Chondrocyte (in vitro differentiated cells): Measurements from ENCODE around the gene DIPK1B. TPM values are rescaled to one million over a fixed set of nuclear protein-coding genes. Genes with fewer than 3 reads are reported as not detected.
A peak's percentile ranks its signal among the peaks of the same experiment; 100 is the strongest.

Source experiments
- DNase-seq: peaks from one replicate; pipeline ENCODE4 v3.0.0; 2021; ENCODE audit warnings: mixed read lengths, low spot score
- H3K27ac Mint-ChIP-seq: one replicate; pipeline ENCODE4 v1.8.0; 2021; ENCODE audit warnings: mild to moderate bottlenecking, moderate library complexity, mixed read lengths; ENCODE audit not compliant: unreplicated experiment
- H3K27me3 Mint-ChIP-seq: 2 replicates; pipeline ENCODE4 v1.8.0; 2021; ENCODE audit warnings: low read depth, mixed read lengths
- H3K36me3 Mint-ChIP-seq: 2 replicates; pipeline ENCODE4 v1.8.0; 2021; ENCODE audit warnings: low read depth, mixed read lengths
- H3K4me1 Mint-ChIP-seq: 2 replicates; pipeline ENCODE4 v1.8.0; 2021; ENCODE audit warnings: low read depth, mild to moderate bottlenecking, mixed read lengths
- H3K4me3 Mint-ChIP-seq: one replicate; pipeline ENCODE4 v1.8.0; 2021; ENCODE audit warnings: mild to moderate bottlenecking, moderate library complexity, mixed read lengths; ENCODE audit not compliant: unreplicated experiment
- H3K9me3 Mint-ChIP-seq: 2 replicates; pipeline ENCODE4 v1.8.0; 2021; ENCODE audit warnings: low read depth, mixed read lengths
- CTCF ChIP-seq: fragments of 200-600 bp; sonication (generic); IDR thresholded peaks from 2 replicates; pipeline ENCODE4 v1.5.0; 2021; ENCODE audit warnings: antibody characterized with exemption, mild to moderate bottlenecking, moderate library complexity
- total RNA-seq: library from RNA; stranded (reverse); gene quantifications from 3 replicates; pipeline ENCODE4 v1.2.1, GENCODE V29; 2021

Gene DIPK1B
- total RNA-seq, 1 donor from 2014 or later = 9.2 TPM

- DNase-seq = no peak
- Mint-ChIP-seq H3K27me3 (no peaks in the 10 kb centered on the region), H3K4me1 (peaks cover 7% of the 10 kb centered on the region), H3K27ac (no peak overlapping the region), H3K9me3 (no peaks in the 10 kb centered on the region), H3K4me3 (no peak overlapping the region), H3K36me3 (no peaks in the 10 kb centered on the region)
- no peak for TF ChIP-seq CTCF
Observed at GRCh38 chr9:136683755-136684154, 28.6 kb upstream of the DIPK1B start.

- Mint-ChIP-seq H3K4me3 (no peak overlapping the region), H3K9me3 (no peaks in the 10 kb centered on the region), H3K27me3 (no peaks in the 10 kb centered on the region), H3K27ac (no peak overlapping the region), H3K36me3 (no peaks in the 10 kb centered on the region), H3K4me1 (peaks cover 7% of the 10 kb centered on the region)
- DNase-seq = no peak
- TF ChIP-seq CTCF = no peak
Observed at GRCh38 chr9:136684339-136684738, 28.0 kb upstream of the DIPK1B start.

GRCh38 chr9:136684799-136685198 lies 27.6 kb upstream of the DIPK1B start:
- peaks cover 7% of the 10 kb centered on the region for H3K4me1 Mint-ChIP-seq
- TF ChIP-seq CTCF = no peak
- H3K36me3 Mint-ChIP-seq = no peaks in the 10 kb centered on the region
- no peak overlapping the region for H3K4me3 Mint-ChIP-seq
- H3K27me3 Mint-ChIP-seq = no peaks in the 10 kb centered on the region
- H3K27ac Mint-ChIP-seq = no peak overlapping the region
- no peak for DNase-seq
- no peaks in the 10 kb centered on the region for H3K9me3 Mint-ChIP-seq

GRCh38 chr9:136685216-136685615 lies 27.2 kb upstream of the DIPK1B start:
- peaks cover 7% of the 10 kb centered on the region for H3K4me1 Mint-ChIP-seq
- H3K4me3 Mint-ChIP-seq = no peak overlapping the region
- H3K27ac Mint-ChIP-seq = no peak overlapping the region
- no peaks in the 10 kb centered on the region for H3K9me3 Mint-ChIP-seq
- no peaks in the 10 kb centered on the region for H3K36me3 Mint-ChIP-seq
- H3K27me3 Mint-ChIP-seq = no peaks in the 10 kb centered on the region
- DNase-seq = no peak
- TF ChIP-seq CTCF = no peak

- no peak for TF ChIP-seq CTCF
- Mint-ChIP-seq H3K4me1 (peaks cover 7% of the 10 kb centered on the region), H3K9me3 (no peaks in the 10 kb centered on the region), H3K27me3 (no peaks in the 10 kb centered on the region), H3K36me3 (no peaks in the 10 kb centered on the region), H3K4me3 (peak overlapping the region; percentile 80), H3K27ac (no peak overlapping the region)
- no peak for DNase-seq
Observed at GRCh38 chr9:136685790-136686533, 26.4 kb upstream of the DIPK1B start.
